ENCODE results near the gene SERPINA4.

GRCh38 chr14:94571395-94571794 lies 10.2 kb downstream of the SERPINA4 start:
- no peak for TF ChIP-seq POLR2A (IDR thresholded peaks at IDR 0.05; ENCODE audit: low read depth, low read length)
- TF ChIP-seq POLR2AphosphoS5 (IDR thresholded peaks at IDR 0.05; ENCODE audit: low read depth, low read length): no peak
- TF ChIP-seq TAF1 (IDR thresholded peaks at IDR 0.05; ENCODE audit: borderline replicate concordance, low read depth, low read length): no peak

Data from GM12892 (cell line).